Caki2 (cell line): ENCODE data around the gene FN3KRP. TPM values are rescaled to one million over a fixed set of nuclear protein-coding genes. Genes with fewer than 3 reads are reported as not detected.

Experiments used
- DNase-seq: peaks from one replicate; pipeline ENCODE4 v3.0.0-alpha.2; 2015; ENCODE audit warnings: low read depth
- in situ Hi-C: cut with HindIII; loops from 2 replicates; pipeline ENCODE4 v1.10.0; 2016; ENCODE audit warnings: low sequenced_read_pairs, low pct_unique_long_range_greater_than_20kb, mixed read lengths
- total RNA-seq: library from RNA; depleted of rRNA; stranded (reverse); fragments of >200 nt; shearing (Covaris generic); gene quantifications from 2 replicates; pipeline ENCODE4 v1.2.3, GENCODE V29; 2014; ENCODE audit warnings: low replicate concordance; rRNA removed

Gene FN3KRP, protein sequence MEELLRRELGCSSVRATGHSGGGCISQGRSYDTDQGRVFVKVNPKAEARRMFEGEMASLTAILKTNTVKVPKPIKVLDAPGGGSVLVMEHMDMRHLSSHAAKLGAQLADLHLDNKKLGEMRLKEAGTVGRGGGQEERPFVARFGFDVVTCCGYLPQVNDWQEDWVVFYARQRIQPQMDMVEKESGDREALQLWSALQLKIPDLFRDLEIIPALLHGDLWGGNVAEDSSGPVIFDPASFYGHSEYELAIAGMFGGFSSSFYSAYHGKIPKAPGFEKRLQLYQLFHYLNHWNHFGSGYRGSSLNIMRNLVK
- total RNA-seq, result 65.9 and 106 TPM in 2 replicates

DNA sequence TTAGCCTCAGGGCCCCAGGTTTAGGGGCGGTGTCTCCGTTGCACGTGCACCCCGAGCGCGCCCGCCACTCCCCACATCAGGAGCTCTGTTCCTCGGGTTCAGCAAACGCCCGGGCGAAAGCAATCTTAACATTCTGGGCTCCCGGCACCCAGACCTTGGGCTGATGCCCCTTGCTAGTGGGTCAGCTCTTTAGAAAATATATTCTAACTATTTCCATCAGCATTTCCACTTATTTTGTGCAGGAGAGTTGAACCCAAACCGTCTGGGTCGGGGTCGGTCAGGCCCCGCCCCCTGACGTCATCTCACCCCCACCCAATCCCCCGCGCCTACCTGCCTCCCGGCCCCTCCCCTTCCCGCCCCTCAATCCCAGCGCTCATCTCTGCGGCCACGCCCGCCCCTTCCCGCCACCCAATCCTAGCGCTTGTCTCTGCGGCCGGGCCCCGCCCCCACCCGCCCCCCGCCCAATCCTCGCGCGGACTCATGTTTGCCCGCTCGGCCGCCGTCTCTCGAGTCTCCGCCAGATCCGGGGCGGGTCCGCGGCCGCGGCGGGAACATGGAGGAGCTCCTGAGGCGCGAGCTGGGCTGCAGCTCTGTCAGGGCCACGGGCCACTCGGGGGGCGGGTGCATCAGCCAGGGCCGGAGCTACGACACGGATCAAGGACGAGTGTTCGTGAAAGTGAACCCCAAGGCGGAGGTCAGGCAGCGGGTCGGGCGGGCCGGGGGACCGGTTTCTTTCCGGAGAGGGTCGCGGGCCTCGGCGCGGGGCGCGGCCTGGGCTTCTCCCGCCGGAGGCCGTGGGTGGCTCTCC, at the start of gene FN3KRP:
Gene FN3KRP, plus strand, starts transcription at position 504 of the 808 bp plus-strand sequence. Its CDS starts 50 bp downstream, at position 554.
- in situ Hi-C loops, result no loop called here
- DNase-seq, result peak; percentile 53

DNA sequence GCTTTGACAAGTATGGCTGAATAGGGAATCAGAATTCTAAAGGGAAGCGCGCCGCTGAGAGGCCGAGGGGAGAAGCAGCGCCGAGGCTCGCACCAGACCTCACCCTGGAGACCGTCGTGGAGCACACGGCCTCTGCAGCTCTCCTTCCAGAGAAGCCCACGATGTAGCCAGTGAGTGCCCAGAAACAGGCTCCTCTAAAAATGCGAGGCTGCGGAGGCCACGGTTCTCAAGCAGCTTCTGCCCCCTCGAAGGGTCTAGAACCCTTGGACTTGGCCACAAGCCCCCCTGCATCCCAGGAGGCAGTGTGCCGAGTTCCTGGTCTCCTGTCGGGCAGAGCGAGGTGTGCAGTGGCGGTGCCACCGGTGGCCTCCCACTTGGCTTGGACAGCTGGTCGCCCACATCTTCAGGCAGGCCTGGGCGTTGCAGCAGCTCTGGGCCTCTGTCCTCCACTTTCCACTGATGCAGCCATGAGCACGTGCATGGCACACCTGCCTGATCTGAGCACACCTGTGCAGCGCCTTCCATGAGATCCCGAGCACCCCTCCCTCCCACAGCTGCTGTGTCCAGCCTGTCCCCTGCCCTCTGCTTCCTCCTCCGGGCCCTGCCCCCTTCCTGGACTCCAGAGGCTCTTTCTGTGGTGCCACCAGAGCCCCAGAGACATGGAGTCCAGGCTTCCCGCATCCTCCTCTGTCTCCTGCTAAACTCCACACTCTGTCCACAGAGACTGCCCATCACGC, 49.4 kb upstream of the FN3KRP start:
- in situ Hi-C loops, result no loop called here
- DNase-seq, result no peak

DNA sequence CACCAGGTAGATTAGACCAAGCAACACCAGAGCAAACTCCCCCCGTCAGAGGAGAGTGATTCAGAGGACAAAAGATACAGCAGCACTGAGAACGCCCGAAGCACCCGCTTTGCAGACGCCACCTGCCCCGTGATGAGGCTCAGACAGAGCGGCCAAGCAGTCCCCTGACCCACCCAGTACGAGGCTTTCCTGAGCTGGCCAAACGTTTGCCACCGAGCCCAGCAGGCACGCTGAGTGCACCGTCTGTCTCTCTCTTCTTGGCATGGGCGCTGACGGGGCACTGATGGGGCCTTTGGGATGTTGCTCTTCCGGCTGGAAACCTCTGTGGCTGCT, 48.9 kb upstream of the FN3KRP start:
- DNase-seq, result no peak
- in situ Hi-C loops, result no loop called here

DNA sequence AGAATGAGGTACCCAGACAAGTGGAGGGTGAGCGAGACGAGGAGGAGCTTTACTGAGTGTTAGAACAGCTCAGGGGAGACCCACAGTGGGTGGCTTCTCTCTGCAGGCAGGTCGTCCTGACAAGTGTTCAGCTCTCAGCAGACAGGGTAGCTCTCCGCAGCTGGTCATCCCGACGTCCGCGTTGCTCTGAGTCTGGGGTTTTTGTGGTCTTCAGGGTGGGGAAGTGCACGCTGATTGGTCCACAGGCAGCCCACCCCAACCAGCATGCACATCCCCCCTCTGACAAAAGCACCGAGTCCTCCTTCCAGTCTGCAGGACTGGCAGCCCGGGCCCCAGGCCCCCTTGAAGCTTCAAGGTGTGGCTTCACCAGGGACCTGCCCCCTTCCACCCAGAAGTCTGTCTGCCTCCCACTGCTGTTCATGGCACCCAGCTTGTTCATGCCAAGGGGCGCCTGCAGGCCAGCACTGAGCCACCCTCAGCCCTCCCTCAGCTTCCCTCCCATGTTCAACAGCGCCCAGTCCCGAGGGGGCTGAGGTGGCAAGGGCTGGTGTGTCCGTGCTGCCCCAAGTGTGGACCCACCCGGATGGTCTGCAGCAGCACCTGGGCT, 48.4 kb upstream of the FN3KRP start:
- DNase-seq, result no peak
- in situ Hi-C loops, result no loop called here

DNA sequence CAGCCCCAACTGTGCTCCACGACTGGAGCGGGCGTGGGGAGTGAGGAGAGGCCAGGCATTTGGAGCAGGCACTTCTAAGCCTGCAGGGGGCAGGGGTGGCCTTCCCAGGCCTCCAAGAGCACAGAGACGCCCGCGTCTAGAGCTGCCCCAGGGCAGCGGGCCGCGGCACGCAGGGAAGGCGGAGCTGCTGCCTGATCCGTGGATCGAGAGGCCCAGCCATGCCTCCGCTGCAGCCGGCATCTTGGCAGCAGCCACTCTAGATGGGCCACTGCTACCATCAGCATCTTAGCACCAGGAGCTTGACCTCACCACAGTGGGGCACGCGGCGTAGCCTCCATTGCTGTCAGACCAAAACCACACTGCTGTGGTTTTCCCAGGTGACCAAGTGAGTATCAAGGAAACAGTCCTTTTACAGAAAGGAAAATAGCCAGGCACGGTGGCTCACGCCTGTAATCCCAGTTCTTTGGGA, 47.8 kb upstream of the FN3KRP start:
- in situ Hi-C loops, result no loop called here
- DNase-seq, result peak; percentile 62

DNA sequence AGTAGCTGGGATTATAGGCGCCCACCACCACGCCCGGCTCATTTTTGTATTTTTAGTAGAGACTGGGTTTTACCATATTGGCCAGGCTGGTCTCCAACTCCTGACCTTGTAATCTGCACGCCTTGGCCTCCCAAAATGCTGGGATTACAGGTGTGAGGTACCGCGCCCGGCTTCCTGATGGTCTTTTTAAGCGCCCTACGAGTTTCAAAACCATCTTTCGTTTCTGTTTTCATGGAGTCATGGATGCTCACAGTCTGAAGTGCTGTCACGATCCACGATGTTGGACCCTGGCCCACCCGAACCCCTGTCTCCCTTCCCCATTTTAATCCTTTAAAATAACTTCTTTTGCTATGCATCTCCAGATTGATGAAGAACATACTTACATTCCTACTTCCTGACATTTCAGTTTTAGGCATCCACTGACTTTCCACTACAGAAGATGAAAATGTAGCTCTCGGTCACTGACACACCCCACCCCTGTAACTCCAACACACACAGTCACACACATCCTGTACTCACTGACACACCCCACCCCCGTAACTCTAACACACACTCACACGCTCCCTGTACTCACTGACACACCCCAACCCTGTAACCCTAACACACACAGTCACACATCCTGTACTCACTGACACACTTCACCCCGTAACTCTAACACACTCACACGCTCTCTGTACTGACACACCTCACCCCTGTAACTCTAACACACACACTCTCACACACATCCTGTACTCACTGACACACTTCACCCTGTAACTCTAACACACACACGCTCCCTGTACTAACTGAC, 45.6 kb upstream of the FN3KRP start:
- in situ Hi-C loops, result no loop called here
- DNase-seq, result no peak

DNA sequence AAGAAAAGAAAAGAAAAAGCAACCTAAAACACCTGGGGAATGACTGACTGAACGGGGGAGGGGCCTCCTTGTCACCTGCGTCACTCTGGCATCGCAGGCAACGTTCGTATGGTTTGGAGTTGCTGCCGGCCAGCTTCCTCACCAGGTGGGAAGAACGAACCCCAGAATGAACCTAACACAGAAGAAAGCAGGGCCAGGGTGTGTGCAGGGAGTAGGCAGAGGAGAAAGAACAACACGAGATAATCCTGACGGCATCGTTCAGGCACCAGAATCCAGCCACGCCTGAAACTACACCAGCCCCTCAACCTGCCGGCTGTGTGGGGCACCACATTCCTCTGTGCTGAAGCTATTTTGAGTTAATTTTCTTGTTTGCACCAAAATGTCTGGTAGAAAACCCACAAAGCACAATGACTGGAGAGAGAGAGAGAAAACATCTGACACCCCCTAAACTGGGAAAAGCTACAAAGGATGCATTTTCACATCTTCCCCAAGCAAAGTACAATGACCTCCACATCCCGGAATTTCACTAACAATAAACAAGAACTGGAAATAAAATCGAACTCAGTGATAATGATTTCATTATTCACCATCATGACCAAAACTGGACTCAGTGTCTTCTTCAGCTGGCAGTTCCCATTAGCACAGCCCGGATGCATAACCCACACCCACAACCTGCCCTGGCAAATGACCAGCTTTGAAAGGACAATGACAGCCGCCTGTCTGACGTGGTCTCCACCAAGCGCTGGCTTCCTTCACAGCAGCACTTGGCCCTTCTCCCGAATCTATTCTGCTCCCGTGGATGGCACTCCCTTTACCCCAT, 41.6 kb upstream of the FN3KRP start:
- in situ Hi-C loops, result no loop called here
- DNase-seq, result no peak

DNA sequence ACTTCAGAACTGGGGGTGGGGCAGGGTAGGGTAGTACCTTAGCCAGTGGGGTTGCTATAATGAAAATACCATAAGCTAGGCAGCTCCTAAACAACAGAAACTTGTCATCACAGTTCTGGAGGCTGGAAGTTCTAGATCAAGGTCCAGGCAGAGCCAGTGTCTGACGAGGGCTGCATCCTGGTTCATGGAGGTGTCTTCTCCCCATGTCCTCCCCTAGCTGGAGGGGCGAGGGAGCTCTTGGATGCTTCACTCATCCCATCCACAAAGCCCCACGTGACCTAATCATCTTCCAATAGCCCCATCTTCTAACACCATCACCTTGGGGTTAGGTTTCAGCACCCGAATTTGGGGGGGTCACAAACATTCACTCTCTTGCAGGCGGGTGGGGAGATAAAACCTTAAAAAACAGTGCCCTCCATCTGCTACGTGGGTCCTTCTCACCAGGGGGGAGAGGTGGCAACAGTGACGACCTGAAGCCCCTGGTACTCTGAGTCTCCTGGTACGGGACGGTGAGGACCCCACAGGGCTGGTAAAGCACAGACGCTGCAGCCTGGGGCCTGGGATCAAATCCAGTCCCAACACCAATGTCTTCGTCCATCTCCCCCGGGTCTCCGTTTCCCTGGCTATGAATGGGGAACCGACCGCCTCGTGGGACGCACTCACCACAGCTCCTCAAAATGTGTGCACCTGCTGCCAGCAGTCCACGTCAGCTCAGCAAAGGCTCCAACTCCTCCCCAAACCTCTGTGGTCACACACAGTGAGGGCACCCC, 40.8 kb upstream of the FN3KRP start:
- in situ Hi-C loops, result no loop called here

DNA sequence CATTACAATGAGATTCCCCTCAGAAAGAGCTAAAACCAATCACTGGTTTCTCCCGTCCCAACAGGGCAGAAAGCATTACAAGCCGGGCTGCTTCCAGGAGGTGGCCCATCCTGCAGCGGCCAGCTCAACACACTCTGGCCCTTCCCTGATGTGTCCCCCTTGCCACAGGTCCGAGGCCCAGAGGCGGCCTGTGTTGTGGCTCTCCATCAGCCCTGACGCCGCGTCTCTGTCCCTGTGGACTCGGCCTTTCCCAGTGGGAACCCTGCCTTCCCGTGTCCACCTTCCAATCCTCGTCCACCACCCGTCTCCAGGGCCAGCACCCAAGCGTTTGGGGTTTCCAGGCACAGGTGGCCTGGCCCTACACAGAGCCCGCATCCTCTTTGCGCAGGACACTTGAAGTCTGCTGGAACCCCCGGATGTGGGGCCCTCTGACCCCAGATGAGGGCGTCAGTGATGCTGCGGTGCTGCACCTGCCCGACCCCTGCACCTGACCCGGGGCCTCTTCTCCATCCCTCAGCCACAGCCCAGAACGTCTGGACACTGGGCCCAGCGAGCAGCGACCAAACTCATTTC, 39.1 kb upstream of the FN3KRP start:
- no peak for DNase-seq
- in situ Hi-C loops, result no loop called here

More for the DNA sequence above, 40.8 kb upstream of the FN3KRP start:
- DNase-seq, result no peak

DNA sequence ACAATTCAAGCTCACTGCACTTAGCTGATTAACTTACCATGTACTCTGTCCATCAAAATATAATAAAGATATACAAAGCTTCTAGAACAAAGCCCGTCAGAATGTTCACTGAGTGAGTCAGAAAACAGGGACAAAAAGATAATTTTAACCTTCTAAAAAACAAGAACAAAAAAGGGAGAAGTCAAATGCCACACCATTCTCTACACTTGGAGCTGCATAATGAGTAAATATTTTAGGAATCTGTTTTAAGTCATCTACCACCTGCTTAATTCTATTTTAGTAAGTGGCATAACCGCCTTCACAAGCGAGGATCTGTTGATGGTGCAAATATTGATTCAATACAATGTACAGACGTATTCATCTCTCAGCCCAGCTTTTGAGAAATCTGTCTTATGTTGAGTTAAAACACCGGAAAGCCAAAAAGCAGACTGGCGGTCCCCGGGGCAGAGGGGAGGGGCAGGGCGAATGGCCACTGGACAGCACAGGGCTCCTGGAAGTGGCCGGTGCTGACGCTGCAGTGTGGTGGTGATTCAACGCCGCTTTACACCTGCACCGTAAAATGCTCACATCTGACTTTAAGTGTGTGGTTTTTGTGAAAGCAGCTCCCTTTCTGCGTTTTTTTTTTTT, 38.1 kb upstream of the FN3KRP start:
- DNase-seq, result no peak
- in situ Hi-C loops, result no loop called here

DNA sequence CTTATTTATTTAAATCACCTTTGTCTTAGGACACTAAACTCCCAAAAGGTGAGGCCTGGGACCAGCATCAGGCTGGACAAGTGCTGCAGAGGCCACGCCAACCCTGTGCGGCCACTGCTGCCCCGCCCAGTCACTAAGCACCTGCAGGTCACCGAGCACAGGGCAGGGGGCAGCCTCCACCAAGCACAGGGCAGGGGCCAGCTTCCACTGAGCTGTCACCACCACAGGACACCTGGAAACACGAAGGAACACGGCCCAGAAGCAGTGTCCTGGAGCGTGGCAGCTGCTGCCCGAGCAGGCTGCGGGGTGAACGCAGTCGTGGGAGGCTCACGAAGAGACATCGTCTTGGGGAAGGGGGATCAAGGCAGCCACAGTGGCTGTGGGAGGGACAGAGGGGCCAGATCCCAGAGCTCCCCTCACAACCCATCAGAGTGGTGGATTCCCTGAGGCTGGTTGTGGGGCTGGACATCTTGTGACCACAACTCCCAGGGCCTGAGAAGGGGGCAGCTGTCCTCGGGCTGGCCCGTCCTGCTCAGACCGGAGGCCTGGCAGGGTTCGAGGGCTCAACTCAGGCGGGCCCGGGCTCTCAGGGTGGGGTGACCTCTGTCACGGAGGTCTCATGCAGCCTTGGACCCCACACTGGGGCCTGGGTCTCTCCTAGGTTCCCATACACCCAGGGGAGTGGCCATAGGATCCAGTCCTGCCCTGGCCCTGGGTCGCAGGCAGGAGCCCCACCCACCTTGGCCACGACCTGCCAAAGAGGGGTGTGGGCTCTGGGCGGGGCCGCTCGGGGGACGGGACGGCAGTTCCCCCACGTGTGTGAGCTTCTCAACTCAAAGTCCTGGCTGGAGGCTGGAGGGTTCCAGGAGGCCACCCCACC, 36.7 kb upstream of the FN3KRP start:
- no peak for DNase-seq

DNA sequence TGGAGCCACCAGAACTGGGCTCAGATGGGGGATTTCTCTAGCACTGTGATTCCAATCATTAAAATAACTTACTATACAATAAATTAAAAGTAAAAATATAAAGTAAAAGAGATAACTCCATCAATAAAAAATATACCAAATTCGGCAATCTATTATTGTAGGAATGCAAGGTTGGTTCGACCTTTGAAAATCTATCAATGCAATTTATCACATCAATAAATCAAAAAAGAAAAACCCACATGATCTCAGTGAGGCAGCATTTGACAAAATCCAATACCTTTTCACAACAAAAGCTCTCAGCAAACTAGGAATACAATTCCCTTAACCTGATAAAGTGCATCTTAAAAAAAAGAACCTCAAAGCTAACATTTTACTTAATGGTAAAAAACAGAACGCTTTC, 35.0 kb upstream of the FN3KRP start:
- in situ Hi-C loops, result no loop called here
- no peak for DNase-seq

More for the DNA sequence above, 36.7 kb upstream of the FN3KRP start:
- in situ Hi-C loops, result no loop called here

DNA sequence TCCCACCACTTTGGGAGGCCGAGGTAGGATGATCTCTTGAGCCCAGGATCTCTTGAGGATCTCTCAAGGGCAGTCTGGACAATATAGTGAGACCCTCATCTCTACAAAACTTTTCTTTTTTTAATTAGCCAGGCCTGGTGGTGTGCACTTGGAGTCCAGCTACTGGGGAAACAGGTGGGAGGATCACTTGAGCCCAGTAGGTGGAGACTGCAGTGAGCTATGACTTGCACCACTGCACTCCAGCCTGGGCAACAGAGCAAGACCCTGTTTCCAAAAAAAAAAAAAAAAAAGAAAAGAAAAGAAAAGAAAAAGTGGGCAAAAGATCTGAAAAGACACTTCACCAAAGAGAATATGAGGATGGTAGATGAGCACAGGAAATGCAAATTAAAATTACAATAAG, 33.0 kb upstream of the FN3KRP start:
- in situ Hi-C loops, result no loop called here
- DNase-seq, result no peak

DNA sequence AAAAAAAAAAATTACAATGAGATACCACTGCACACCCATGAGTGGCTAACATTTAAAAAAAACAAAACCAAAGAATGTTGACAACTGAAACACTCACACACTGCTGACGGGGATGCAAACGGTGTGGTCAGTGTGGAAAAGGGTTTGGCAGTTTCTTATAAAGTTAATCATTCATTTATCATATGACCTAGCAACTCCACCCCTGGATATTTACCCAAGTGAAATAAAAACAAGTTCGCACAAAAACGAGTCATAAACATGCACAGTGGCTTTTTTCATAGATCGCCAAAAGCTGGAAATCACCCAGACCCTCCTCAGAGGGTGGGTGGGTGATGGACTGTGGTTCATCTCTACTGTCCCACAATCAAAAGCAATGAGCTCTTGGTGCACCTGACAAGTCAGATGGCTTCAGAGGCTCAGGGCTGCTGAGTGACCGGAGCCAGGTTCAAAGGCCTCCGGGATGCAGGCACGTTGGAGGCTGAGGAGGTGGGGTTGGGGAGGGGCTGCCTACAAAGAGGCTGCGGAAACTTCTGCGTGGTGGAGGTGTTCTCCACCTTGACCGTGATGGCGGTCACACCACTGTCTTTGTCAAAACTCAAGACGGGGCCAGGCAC, 32.2 kb upstream of the FN3KRP start:
- in situ Hi-C loops, result no loop called here
- DNase-seq, result peak; percentile 99
